SK-N-MC (cell line): ENCODE measurements around the gene SMIM41.

Experiments
- EZH2 ChIP-seq: fragments of 200-600 bp; sonication (generic); IDR thresholded peaks from one replicate; pipeline ENCODE4 v1.6.1; 2017; ENCODE audit warnings: antibody characterized with exemption
- FOXP2 ChIP-seq: optimal IDR thresholded peaks from 2 replicates; pipeline ENCODE3; 2011; ENCODE audit warnings: mild to moderate bottlenecking, moderate library complexity; ENCODE audit not compliant: insufficient read depth; ENCODE audit errors: extremely low read length, control extremely low read depth
- POLR2AphosphoS5 ChIP-seq: IDR thresholded peaks from 2 replicates; pipeline ENCODE4 v1.6.1; 2012; ENCODE audit warnings: mild to moderate bottlenecking, low read depth, low read length, borderline replicate concordance

GRCh38 chr12:52042706-52043385 lies 36.7 kb upstream of the SMIM41 start:
- TF ChIP-seq EZH2 (no peak), POLR2AphosphoS5 (no peak), FOXP2 (no peak)
